ENCODE measurements around the gene SMIM34.
"Not testable (repeated sequence)": the region's sequence is repeated elsewhere in the genome, so short reads cannot be mapped to it uniquely, and the experiment has no call there.

DNA sequence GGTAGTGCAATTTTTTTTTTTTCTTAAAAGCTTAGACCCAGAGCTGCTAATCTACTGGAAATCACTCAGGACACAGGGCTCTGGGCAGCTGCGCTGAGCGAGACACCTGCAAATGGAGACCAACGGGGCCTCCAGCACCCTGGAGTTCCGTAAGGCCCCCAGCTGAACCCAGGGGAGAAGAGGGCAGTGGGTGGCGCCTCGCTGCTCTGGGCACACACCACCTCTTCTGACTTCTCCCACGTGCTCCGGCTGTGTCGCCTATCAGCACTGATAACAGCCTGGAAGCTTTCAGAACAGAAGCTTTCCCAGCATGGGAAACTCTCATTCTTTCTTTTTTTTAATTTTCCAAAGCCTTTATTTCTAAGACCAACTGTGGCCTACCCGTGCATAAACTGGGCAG lies 31.9 kb upstream of the SMIM34 start:
- TF ChIP-seq, protein P1, sequence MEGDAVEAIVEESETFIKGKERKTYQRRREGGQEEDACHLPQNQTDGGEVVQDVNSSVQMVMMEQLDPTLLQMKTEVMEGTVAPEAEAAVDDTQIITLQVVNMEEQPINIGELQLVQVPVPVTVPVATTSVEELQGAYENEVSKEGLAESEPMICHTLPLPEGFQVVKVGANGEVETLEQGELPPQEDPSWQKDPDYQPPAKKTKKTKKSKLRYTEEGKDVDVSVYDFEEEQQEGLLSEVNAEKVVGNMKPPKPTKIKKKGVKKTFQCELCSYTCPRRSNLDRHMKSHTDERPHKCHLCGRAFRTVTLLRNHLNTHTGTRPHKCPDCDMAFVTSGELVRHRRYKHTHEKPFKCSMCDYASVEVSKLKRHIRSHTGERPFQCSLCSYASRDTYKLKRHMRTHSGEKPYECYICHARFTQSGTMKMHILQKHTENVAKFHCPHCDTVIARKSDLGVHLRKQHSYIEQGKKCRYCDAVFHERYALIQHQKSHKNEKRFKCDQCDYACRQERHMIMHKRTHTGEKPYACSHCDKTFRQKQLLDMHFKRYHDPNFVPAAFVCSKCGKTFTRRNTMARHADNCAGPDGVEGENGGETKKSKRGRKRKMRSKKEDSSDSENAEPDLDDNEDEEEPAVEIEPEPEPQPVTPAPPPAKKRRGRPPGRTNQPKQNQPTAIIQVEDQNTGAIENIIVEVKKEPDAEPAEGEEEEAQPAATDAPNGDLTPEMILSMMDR (IDR thresholded peaks at IDR 0.05 in 4 of 5, conservative IDR thresholded peaks at IDR 0.05 in 1 of 5): not testable (repeated sequence)
- TF ChIP-seq POLR2A (IDR thresholded peaks at IDR 0.05): not testable (repeated sequence)
